Fibroblast of mammary gland (primary cell): ENCODE measurements around the gene HOXA1.

Source experiments
- DNase-seq: peaks from one replicate; pipeline ENCODE4 v3.0.0-alpha.2; 2010; ENCODE audit warnings: low read depth
- H3K4me3 ChIP-seq: 2 replicates; pipeline ENCODE4 v1.5.1; 2011; ENCODE audit warnings: low read depth, mild to moderate bottlenecking, low read length, moderate library complexity; ENCODE audit not compliant: control insufficient read depth
- CTCF ChIP-seq: conservative IDR thresholded peaks from 2 replicates; pipeline ENCODE4 v1.5.1; 2011; ENCODE audit warnings: low read depth, low read length, inconsistent platforms; ENCODE audit not compliant: control insufficient read depth, insufficient read depth

The HOXA1 gene

GRCh38 chr7:27071622-27072390 lies 24.0 kb downstream of the HOXA1 start:
- DNase-seq = no peak
- no peak overlapping the region for H3K4me3 ChIP-seq
- no peak for TF ChIP-seq CTCF

- H3K4me3 ChIP-seq = no peak overlapping the region
- no peak for DNase-seq
- no peak for TF ChIP-seq CTCF
Measured at GRCh38 chr7:27068259-27068658, 27.5 kb downstream of the HOXA1 start.

- no peak for TF ChIP-seq CTCF
- H3K4me3 ChIP-seq = no peak overlapping the region
- DNase-seq = peak; percentile 66
Measured at GRCh38 chr7:27066148-27066547, 29.7 kb downstream of the HOXA1 start.

- H3K4me3 ChIP-seq = no peak overlapping the region
- TF ChIP-seq CTCF = no peak
- DNase-seq = no peak
Measured at GRCh38 chr7:27065709-27066108, 30.1 kb downstream of the HOXA1 start.

GRCh38 chr7:27064661-27065060 lies 31.1 kb downstream of the HOXA1 start:
- no peak overlapping the region for H3K4me3 ChIP-seq
- peak; percentile 39 for DNase-seq
- no peak for TF ChIP-seq CTCF

- peak; percentile 52 for DNase-seq
- TF ChIP-seq CTCF = no peak
- H3K4me3 ChIP-seq = no peak overlapping the region
Measured at GRCh38 chr7:27064159-27064558, 31.6 kb downstream of the HOXA1 start.
